ENCODE data around the gene GALC. TPM values are rescaled to one million over a fixed set of nuclear protein-coding genes. Genes with fewer than 3 reads are reported as not detected.

Gene GALC
- total RNA-seq, 1 experiment from 2014 or later: not detected

GRCh38 chr14:88007608-88008007 lies 14.6 kb upstream of the GALC start:
- no peak for DNase-seq (ENCODE audit: low spot score)

DNA sequence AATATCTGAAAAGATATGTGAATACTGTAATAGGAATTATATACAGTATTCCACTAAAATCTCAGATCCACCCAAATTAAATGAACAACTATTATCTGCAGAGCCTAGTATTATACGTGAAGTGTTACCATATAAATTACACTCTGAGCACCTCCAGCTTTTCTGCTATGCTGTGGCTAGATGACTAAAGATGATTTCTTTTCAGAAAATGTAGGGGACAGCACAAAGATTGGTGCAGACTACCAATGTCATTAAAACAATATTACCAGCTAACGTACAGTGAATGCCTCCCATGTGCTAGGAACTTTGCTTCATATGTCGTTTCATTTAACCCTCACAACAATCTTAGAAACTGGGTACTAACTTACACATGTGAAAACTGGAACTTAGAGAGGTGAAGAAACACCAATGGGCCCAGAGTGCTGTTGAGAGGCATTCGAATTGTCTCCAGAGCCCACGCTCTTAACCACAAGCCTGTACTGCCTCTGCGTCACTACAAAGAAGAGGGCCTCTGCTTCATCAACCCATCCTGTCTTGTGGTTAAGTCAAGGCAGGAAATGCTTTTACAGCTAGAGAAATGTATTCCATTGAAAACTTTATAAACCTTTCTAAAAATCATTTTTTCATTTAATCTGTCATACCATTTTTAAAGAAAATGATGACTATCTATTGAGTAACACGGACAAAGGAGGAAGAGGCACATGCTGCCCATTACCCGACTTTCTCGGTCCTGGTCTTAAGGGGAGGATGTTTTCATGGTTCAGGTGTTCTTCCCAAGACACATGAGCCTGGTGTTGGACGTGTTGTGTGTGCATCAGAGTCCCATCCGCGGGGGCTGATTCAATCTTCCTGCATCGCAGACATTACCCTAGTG lies 13.2 kb upstream of the GALC start:
- DNase-seq (ENCODE audit: low spot score): no peak

DNA sequence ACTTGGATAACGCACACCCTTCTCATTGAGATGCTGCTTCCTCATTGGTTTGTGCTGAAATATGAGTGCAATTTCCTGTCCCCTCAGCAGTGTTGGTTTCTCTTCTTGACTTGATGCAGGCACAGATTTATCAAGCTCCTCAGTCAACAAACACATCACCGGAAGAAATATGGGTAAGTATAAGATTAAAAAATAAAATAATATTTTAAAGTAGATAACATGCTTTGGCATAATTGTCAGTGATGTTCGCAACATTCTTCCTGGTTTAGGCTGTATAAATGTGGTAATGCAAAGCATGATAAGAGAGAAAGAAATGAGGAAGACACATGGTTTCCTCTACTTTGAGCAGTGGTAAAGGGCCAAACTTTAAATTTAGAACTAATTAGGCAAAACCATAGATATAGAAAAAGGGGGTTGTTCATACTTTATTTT lies 12.1 kb upstream of the GALC start, which contains the start of gene GPR65:
GPR65 (plus strand) TSS at position 86 of the 432 bp plus-strand sequence. CDS start 5,713 bp downstream, outside the sequence.
- DNase-seq (ENCODE audit: low spot score): no peak

GRCh38 chr14:88004506-88005036 lies 11.6 kb upstream of the GALC start:
- no peak for DNase-seq (ENCODE audit: low spot score)

DNA sequence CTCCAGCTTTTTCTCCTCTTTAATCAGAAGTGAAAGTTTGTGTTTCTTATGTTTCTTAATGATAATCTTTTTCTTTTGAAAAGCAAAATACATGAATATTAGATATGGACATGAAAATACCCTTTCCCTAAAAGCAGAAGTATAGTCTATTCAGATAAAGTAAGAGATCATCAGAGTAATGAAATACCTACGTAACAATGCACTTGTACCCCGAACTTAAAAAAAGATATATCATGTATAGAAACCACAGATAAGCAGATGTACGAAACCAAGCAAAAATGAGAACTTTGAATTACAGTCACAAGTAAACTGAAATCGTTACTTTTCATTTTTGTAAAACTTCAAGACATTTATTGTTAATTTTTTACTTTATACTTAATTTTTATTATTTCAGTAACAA lies 10.4 kb upstream of the GALC start:
- DNase-seq (ENCODE audit: low spot score): no peak

DNA sequence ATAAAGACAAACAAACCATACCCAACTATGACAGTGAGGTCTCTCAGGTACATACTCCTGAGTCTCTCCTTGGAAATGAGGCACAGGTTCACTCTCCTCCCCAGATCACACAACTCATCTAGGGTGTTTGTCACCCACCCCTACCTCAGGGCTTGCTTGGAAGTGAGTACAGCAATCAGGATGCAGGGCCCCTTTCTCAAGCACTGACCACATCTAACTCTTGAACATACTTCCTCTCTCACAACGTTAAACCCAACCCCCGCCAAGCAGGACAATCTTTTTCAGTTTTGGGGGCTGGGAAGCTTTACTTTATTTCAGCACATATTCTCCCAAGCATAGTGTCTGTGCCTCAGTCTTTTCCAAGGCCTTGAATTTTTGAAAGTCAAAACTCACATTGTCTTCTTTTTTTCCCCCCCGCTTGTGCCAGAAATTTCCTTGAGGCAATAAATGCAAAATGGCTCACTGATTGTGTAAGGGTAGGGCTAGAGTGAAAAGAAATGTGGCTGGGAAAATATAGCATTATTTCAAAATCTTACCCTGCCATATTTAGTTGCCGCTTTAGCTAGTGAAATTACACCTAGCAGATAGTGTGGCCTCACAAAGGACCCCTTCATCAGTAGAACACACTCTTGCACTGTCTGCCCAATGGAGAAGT lies 9.6 kb upstream of the GALC start:
- no peak for DNase-seq (ENCODE audit: low spot score)

- DNase-seq (ENCODE audit: low spot score): no peak
These were observed 6.3 kb upstream of the GALC start for GRCh38 chr14:87999277-87999676.

DNA sequence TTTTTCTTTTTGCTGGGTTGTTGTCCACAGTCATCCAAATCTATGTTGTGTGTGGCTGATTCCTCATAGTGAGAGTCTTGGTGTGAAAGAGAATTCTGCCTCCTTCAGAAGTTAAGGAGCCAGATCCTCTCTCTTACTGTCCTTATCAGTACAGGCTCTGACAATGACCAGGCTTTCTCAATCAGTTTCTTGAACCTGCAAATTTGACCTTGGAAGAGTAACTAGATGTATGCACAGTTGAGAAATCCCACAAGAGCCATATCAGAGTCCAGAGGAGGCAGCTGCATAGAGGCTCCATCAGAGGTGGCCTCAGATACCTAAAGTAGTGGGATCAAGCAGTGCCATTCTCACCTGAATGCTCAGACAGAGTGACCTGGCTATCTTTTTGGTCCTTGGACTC lies 5.5 kb upstream of the GALC start:
- DNase-seq (ENCODE audit: low spot score): no peak

DNA sequence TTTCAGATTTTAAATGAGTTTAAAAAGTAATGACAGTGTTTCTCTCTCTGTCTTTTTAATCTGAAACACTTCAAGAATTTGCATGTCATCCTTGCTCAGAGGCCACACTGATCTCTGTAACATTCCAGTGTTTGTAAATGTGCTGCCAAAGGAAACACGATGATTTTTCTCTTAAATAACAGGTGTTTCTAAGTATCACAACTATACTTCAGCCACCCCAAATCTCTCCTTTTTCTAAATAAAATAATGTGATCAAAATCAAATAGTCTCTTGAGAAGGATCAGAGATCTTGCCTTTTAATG lies 3.3 kb upstream of the GALC start:
- DNase-seq (ENCODE audit: low spot score): no peak

GRCh38 chr14:87995500-87996290 lies 2.7 kb upstream of the GALC start:
- no peak for DNase-seq (ENCODE audit: low spot score)

DNA sequence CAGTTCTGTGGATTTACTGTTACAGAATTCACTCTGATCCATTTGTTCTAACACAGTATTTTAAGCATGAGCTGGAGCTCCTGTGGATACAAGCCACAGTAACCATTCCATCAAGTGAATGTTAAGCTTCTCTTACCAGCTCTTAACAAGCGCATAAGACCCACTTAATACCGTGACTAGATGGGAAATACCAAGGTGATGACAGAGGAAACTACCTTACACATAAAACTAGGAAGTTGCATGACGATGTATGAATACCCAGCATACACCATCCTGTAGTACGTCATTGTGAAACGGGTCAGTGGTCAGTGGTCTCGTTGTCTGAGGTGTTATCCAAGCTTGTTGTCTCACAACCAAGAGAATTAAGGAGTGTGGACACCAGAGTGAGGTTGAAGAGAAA lies 2.0 kb upstream of the GALC start:
- no peak for DNase-seq (ENCODE audit: low spot score)

DNA sequence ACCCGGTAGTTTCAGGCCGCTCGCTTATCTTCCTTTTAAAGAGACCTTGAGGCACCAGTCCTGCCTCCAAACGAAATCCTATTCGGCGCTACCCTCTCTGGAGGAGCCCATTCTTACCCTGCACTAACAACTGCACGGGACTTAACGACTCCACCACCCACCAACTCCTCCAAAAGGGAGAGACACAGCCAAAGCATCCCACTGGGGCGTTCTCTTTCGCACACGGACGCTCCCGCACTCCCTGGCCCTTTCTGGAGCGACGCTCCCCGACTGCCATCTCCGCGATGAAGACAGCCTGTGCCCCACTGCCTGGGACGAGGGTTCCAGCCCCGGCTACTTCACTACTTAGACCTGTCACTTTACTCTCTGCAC lies 650 bp downstream of the GALC start:
- DNase-seq (ENCODE audit: low spot score): no peak

GRCh38 chr14:87990682-87991081 lies 2.3 kb downstream of the GALC start:
- no peak for DNase-seq (ENCODE audit: low spot score)

DNA sequence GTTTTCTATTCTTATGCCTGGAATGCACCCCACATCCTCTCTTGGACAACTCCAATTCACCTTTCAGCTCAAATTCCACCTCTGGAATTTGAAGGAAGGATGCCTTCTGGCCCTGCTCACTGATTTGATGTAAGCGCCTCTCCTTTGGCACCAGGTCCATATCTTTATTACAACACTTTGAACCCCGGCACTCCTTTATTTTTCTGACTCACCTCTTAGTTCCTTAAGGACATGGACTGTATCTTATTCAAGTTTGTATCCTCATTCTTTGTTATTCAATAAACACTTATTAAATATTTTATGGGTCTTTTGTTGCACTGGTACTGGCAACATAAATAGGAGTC lies 3.1 kb downstream of the GALC start:
- DNase-seq (ENCODE audit: low spot score): no peak

- no peak for DNase-seq (ENCODE audit: low spot score)
These were observed 3.6 kb downstream of the GALC start for GRCh38 chr14:87989221-87989955.

- no peak for DNase-seq (ENCODE audit: low spot score)
These were observed 13.3 kb downstream of the GALC start for GRCh38 chr14:87979689-87980088.

DNA sequence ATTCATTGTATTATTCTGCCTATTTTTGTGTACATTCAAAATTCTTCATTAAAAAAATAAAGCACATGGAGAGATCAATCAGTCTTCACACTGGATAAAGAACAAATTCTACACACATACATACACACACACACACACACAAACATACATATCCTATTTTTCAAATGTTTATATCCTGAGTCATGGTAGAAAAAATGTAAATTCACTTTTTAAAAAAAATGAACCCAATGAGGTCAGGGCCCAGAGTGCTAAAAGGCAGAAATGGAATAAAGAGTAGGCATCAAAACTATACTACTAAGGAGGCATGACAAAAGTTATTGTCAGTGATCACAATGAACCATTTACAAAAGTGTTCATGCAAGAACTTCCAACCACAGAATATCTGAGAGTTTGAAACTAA lies 17.3 kb downstream of the GALC start:
- DNase-seq (ENCODE audit: low spot score): no peak

GRCh38 chr14:87971010-87971409 lies 22.0 kb downstream of the GALC start:
- no peak for DNase-seq (ENCODE audit: low spot score)

DNA sequence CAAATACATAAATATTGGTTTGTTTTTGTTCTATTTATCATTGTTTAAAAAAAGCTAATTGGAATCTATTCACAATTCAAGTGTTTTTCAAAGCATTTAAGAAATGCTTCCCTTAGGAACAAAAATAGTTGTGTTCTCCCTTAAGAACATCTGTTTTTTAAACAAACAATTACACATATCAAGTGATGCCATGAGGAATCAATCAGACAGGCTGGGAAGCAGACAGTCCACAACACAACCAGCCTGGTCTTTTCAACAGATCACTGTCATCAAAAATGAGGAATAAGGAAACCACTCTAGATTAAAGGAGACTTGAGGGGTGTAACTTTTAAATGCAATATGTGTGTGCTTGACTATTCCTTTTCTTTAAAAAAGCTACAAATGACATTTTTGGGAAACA lies 25.5 kb downstream of the GALC start:
- no peak for DNase-seq (ENCODE audit: low spot score)

GRCh38 chr14:87966816-87967215 lies 26.2 kb downstream of the GALC start:
- DNase-seq (ENCODE audit: low spot score): no peak

DNA sequence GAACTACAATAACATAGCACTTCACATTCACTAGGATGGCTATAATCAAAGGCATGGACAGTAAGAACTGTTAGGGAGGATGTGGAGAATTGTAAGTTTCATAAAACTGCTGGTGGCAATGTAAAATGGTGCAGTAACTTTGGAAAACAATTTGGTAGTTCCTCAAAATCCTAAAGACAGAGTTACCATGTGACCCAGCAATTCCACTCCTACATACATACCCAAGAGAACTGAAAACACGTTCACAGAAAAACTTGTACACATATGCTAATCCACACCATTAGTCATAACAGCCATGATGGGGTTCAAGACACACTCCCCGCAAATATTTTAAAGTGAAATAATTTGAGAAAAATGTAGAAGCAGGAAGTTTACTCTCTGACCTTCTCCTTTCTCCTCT lies 31.7 kb downstream of the GALC start:
- no peak for DNase-seq (ENCODE audit: low spot score)

Measured in HT-29 (cell line).